K562 (cell line): ENCODE measurements around the gene TTC27. TPM values are rescaled to one million over a fixed set of nuclear protein-coding genes. Genes with fewer than 3 reads are reported as not detected.

Source experiments
- ATAC-seq: fragments of 200-7000 bp; cut with Tn5 transposase; 3 replicates; pipeline ENCODE4 v1.9.1; 2020; ENCODE audit warnings: moderate library complexity
- BruUV-seq: library from RNA; stranded (reverse); fragments of 400-500 nt; replicated peaks from 2 replicates; lab custom pipeline; 2021; lab: Mats Ljungman, UMichigan
- CTCF ChIA-PET: fragments of 300-600 bp; formaldehyde crosslinking; extraction: SDS; loops from one replicate; lab custom pipeline; 2021; ENCODE audit warnings: low intra/inter-chr PET ratio; lab: Yijun Ruan, JAX
- POLR2A ChIA-PET: fragments of 300-600, 350-650 bp; sonication (Branson Sonifier 250); formaldehyde crosslinking; extraction: SDS; loops from one replicate; lab custom pipeline; 2021; ENCODE audit warnings: antibody characterized with exemption, inconsistent platforms; lab: Yijun Ruan, JAX
- DNase-seq, 4 experiments: peaks; one replicate each; pipeline versions ENCODE4 v3.0.0 to v3.0.0-alpha.2; 2011 to 2018; ENCODE audit warnings: low spot score in 3 of 4, mixed read lengths in 3 of 4; ENCODE audit errors: extremely low read depth in 1 of 4
- FAIRE-seq: peaks from 2 replicates; lab custom pipeline; 2011; peaks lifted over from hg19 to GRCh38; lab: Jason Lieb, UNC
- H2AFZ ChIP-seq: 2 replicates; pipeline ENCODE4 v1.6.0; 2011; ENCODE audit warnings: low read depth, low read length, control low read depth, inconsistent platforms
- H3K27ac ChIP-seq: fragments of 200-600 bp; 3 replicates; pipeline ENCODE4 v1.8.0; 2011; ENCODE audit warnings: low read depth, mild to moderate bottlenecking, control low read depth, inconsistent platforms, low read length, moderate library complexity, mixed read lengths; ENCODE audit errors: extremely low read depth
- H3K27me3 ChIP-seq, 2 experiments: fragments of 300-600 bp in 1 of 2; 2 replicates in 1 of 2; 3 replicates in 1 of 2; pipeline versions ENCODE4 v1.6.0 to v1.8.0; 2011; ENCODE audit warnings: inconsistent platforms in 2 of 2, low read length in 2 of 2, mild to moderate bottlenecking in 1 of 2, mixed read lengths in 1 of 2, moderate library complexity in 1 of 2; ENCODE audit not compliant: control insufficient read depth in 2 of 2, insufficient read depth in 2 of 2
- H3K36me3 ChIP-seq: fragments of 300-600 bp; 3 replicates; pipeline ENCODE4 v1.8.0; 2011; ENCODE audit warnings: mild to moderate bottlenecking, low read length, inconsistent platforms; ENCODE audit not compliant: control insufficient read depth, insufficient read depth
- H3K4me1 ChIP-seq, 2 experiments: fragments of 200-600 bp in 1 of 2; replicated peaks in 1 of 2; 2 replicates in 1 of 2; 3 replicates in 1 of 2; pipeline versions ENCODE4 v1.5.1 to v1.8.0; 2011; ENCODE audit warnings: inconsistent platforms in 2 of 2, low read length in 2 of 2, mild to moderate bottlenecking in 1 of 2, mixed read lengths in 1 of 2, moderate library complexity in 1 of 2; ENCODE audit not compliant: control insufficient read depth in 2 of 2, insufficient read depth in 2 of 2
- H3K4me2 ChIP-seq: 2 replicates; pipeline ENCODE4 v1.6.1; 2011; ENCODE audit warnings: low read length, control low read depth, inconsistent platforms, mixed read lengths; ENCODE audit not compliant: insufficient read depth
- H3K4me3 ChIP-seq: fragments of 200-600 bp; sonication (generic), shearing (Covaris generic); 2 replicates; pipeline ENCODE4 v1.5.1; 2016; ENCODE audit warnings: control low read depth, inconsistent platforms
- H3K79me2 ChIP-seq: fragments of 200-600 bp; 3 replicates; pipeline ENCODE4 v1.8.0; 2011; ENCODE audit warnings: low read length, inconsistent platforms; ENCODE audit not compliant: control insufficient read depth, insufficient read depth
- H3K9ac ChIP-seq, 2 experiments: 2 replicates each; pipeline versions ENCODE4 v1.6.0 to v1.6.1; 2011; ENCODE audit warnings: low read depth in 2 of 2, low read length in 2 of 2, control low read depth in 1 of 2, inconsistent platforms in 1 of 2, mild to moderate bottlenecking in 1 of 2, mixed read lengths in 1 of 2; ENCODE audit not compliant: insufficient read depth in 1 of 2
- H3K9me1 ChIP-seq: one replicate; pipeline ENCODE4 v1.6.0; 2011; ENCODE audit warnings: inconsistent platforms, mild to moderate bottlenecking, low read length, moderate library complexity; ENCODE audit not compliant: control insufficient read depth, insufficient read depth
- H3K9me3 ChIP-seq: replicated peaks from 2 replicates; pipeline ENCODE4 v1.5.1; 2011; ENCODE audit warnings: low read depth, low read length, inconsistent platforms; ENCODE audit not compliant: control insufficient read depth, insufficient read depth
- H4K20me1 ChIP-seq: replicated peaks from 2 replicates; pipeline ENCODE4 v1.6.1; 2011; ENCODE audit warnings: low read length, inconsistent platforms, mixed read lengths; ENCODE audit not compliant: control insufficient read depth, insufficient read depth
- CBFB ChIP-seq: sonication (generic); formaldehyde crosslinking; IDR thresholded peaks from 2 replicates; pipeline ENCODE4 v1.4.0; 2020; ENCODE audit warnings: mild to moderate bottlenecking, missing genetic modification reagents
- CHD2 ChIP-seq: IDR thresholded peaks from 2 replicates; pipeline ENCODE4 v1.6.1; 2011; ENCODE audit warnings: low read depth, low read length
- E2F5 ChIP-seq: sonication (generic); formaldehyde crosslinking; IDR thresholded peaks from 2 replicates; pipeline ENCODE4 v1.8.0; 2022; ENCODE audit warnings: mild to moderate bottlenecking, missing genetic modification reagents
- PRPF4 ChIP-seq: fragments of 200-400 bp; formaldehyde crosslinking; IDR thresholded peaks from one replicate; pipeline ENCODE4 v1.6.1; 2017; ENCODE audit warnings: low read length, low read depth, mild to moderate bottlenecking; ENCODE audit not compliant: insufficient read depth, poor library complexity, severe bottlenecking
- ZMIZ1 ChIP-seq, 2 experiments: fragments of 150-350 bp in 1 of 2; IDR thresholded peaks; 2 replicates each; pipeline ENCODE4 v1.6.1; 2012 to 2016; ENCODE audit warnings: low read depth in 2 of 2, low read length in 2 of 2, mild to moderate bottlenecking in 1 of 2, moderate library complexity in 1 of 2
- ZNF407 ChIP-seq: fragments of 450-650 bp; IDR thresholded peaks from 2 replicates; pipeline ENCODE4 v1.6.1; 2016; ENCODE audit warnings: low read depth
- WGBS: fragments of 100-300 bp; shearing (Covaris generic); methylation state at CpG from one replicate; pipeline ENCODE4 v1.1.6; 2016; ENCODE audit warnings: low coverage, mixed read lengths; ENCODE audit not compliant: insufficient coverage; ENCODE audit errors: missing lambda C conversion rate; 5-methylcytosine and 5-hydroxymethylcytosine counted together
- in situ Hi-C: fragments of 300-500 bp; cut with MboI; formaldehyde crosslinking; loops from 4 replicates; pipeline ENCODE4 v1.15.0; 2018; ENCODE audit warnings: inconsistent platforms, mixed read lengths
- intact Hi-C: fragments of 100-400 bp; cut with micrococcal nuclease; formaldehyde crosslinking; loops from 2 replicates; pipeline ENCODE4 v1.14.2; 2022
- polyA plus RNA-seq, 8 experiments: library from polyadenylated mRNA; depleted of rRNA in 4 of 8; stranded (reverse) in 5 of 8; unstranded in 3 of 8; fragments of >200 nt; fragmentation: Nextera tagmentation in 2 of 8; fragmentation: Illumina TruSeq in 1 of 8; extraction: Ambion mirVana in 2 of 8; extraction: Trizol in 1 of 8; gene quantifications; 2 replicates each; pipeline versions ENCODE4 v1.2.1 to v1.2.3, GENCODE V29; 2011 to 2014; ENCODE audit warnings: inconsistent platforms in 1 of 8, missing spikeins in 1 of 8
- total RNA-seq, 7 experiments: library from RNA; depleted of rRNA in 6 of 7; stranded (reverse); fragments of >200 nt in 6 of 7; fragmentation: Illumina TruSeq in 2 of 7; extraction: Trizol in 2 of 7; gene quantifications; 2 replicates each; pipeline versions ENCODE4 v1.2.1 to v1.2.3, GENCODE V29; 2011 to 2021; ENCODE audit warnings: low replicate concordance in 1 of 7

TTC27 gene
- total and polyA plus RNA-seq, 9 of the 15 experiments (the other 6 are each of a cell fraction or from before 2014, with no cell fraction given): 44.3 to 93.4 (median 57.3) TPM

- no peak for TF ChIP-seq ZMIZ1 (IDR thresholded peaks at IDR 0.05; ENCODE audit: low read depth in 2 of 2, low read length in 2 of 2)
- TF ChIP-seq, all 486 proteins: peak for 0
Observed at GRCh38 chr2:32743480-32744236, 115.8 kb downstream of the TTC27 start (continued).

- POLR2A ChIA-PET: interaction anchor here (0.6 kb wide), 1 partner anchor 40 kb away, joined by 3 read pairs; no protein-coding TSS in a partner anchor
- CTCF ChIA-PET: no interaction called here
- Histone ChIP-seq H3K79me2 (no peaks in the 10 kb centered on the region), H3K27me3 (no peaks in the 10 kb centered on the region), H3K9ac (no peak overlapping the region), H3K9me1 (no peaks in the 10 kb centered on the region), H3K27ac (no peak overlapping the region), H2AFZ (no peak overlapping the region), H3K4me1 (no peaks in the 10 kb centered on the region), H3K4me3 (no peak overlapping the region), H4K20me1 (no peaks in the 10 kb centered on the region), H3K36me3 (peaks cover 29% of the 10 kb centered on the region), H3K9me3 (no peaks in the 10 kb centered on the region), H3K4me2 (no peak overlapping the region)
- WGBS: 51% methylated on average over 2 of the region's 2 CpGs
- FAIRE-seq (no peak), DNase-seq (no peak), ATAC-seq (no peak)
- intact Hi-C loops (no loop called here), in situ Hi-C loops (no loop called here)
- BruUV-seq: no TSS peak
- TF ChIP-seq PRPF4: no peak
- TF ChIP-seq CHD2: no peak
- no peak for TF ChIP-seq E2F5
- no peak for TF ChIP-seq ZNF407
- no peak for TF ChIP-seq CBFB
Observed at GRCh38 chr2:32745191-32745590, 117.3 kb downstream of the TTC27 start.
